AG09309 (cell line): ENCODE data around the gene LTC4S.

Experiments used
- DNase-seq: peaks from one replicate; pipeline ENCODE4 v3.0.0-alpha.2; 2010; ENCODE audit warnings: low read depth
- H3K4me3 ChIP-seq: 2 replicates; pipeline ENCODE4 v1.5.1; 2011; ENCODE audit warnings: mild to moderate bottlenecking, low read depth, low read length, moderate library complexity; ENCODE audit not compliant: control insufficient read depth
- TF ChIP-seq, protein P1 (sequence below): IDR thresholded peaks from 2 replicates; pipeline ENCODE4 v1.5.1; 2011; ENCODE audit warnings: mild to moderate bottlenecking, low read depth, low read length, inconsistent platforms; ENCODE audit not compliant: insufficient read depth, control insufficient read depth; ENCODE audit errors: missing control alignments

The LTC4S gene

DNA sequence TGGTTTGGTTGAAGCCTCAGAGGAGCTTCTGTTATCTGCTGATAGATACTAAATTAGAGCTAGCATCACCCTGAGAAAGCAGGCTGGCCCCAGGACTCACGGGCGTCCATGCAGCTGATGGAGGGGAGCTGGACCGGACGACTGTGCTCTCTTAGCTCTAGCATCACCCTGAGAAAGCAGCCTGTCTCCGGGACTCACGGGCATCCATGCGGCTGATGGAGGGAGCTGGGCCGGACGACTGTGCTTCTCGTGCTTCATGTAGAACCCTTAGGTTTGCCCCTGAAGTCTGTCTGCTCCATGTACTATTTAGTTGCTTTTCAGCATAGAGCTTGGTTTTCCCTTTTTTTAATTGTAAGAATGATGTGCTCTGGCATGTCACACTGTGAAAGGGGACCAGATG lies 16.3 kb upstream of the LTC4S start:
- no peak for DNase-seq
- no peak overlapping the region for H3K4me3 ChIP-seq
- TF ChIP-seq, protein P1, sequence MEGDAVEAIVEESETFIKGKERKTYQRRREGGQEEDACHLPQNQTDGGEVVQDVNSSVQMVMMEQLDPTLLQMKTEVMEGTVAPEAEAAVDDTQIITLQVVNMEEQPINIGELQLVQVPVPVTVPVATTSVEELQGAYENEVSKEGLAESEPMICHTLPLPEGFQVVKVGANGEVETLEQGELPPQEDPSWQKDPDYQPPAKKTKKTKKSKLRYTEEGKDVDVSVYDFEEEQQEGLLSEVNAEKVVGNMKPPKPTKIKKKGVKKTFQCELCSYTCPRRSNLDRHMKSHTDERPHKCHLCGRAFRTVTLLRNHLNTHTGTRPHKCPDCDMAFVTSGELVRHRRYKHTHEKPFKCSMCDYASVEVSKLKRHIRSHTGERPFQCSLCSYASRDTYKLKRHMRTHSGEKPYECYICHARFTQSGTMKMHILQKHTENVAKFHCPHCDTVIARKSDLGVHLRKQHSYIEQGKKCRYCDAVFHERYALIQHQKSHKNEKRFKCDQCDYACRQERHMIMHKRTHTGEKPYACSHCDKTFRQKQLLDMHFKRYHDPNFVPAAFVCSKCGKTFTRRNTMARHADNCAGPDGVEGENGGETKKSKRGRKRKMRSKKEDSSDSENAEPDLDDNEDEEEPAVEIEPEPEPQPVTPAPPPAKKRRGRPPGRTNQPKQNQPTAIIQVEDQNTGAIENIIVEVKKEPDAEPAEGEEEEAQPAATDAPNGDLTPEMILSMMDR = no peak

- no peak overlapping the region for H3K4me3 ChIP-seq
- TF ChIP-seq, protein P1 = no peak
- no peak for DNase-seq
Observed at GRCh38 chr5:179777909-179778308, 15.9 kb upstream of the LTC4S start.

DNA sequence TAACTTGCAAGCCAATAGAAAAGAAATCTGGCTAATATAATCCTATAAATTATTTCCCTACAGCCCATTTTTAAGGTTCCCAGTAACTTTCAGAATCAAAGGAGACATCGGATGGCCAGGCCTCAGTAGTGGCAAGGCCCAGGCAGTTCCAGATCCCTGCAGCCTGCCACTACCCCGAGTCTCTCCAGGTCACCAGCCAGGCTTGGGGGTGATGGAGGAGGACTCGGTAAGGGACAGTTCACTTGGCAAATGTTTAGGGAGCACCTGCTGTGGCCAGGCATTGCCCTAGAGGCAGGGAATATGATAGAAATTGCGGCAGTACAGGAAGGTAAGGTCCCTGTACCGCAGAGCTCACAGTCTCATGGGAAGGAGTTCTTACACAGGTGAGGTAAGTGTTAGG lies 15.2 kb upstream of the LTC4S start:
- DNase-seq = no peak
- TF ChIP-seq, protein P1 = no peak
- H3K4me3 ChIP-seq = no peak overlapping the region

GRCh38 chr5:179779826-179780225 lies 14.0 kb upstream of the LTC4S start:
- DNase-seq = no peak
- H3K4me3 ChIP-seq = no peak overlapping the region
- TF ChIP-seq, protein P1 = no peak

GRCh38 chr5:179780362-179780761 lies 13.4 kb upstream of the LTC4S start:
- H3K4me3 ChIP-seq = no peak overlapping the region
- no peak for DNase-seq
- TF ChIP-seq, protein P1 = no peak

- no peak for DNase-seq
- TF ChIP-seq, protein P1 = no peak
Observed at GRCh38 chr5:179781846-179782245, 11.9 kb upstream of the LTC4S start.

DNA sequence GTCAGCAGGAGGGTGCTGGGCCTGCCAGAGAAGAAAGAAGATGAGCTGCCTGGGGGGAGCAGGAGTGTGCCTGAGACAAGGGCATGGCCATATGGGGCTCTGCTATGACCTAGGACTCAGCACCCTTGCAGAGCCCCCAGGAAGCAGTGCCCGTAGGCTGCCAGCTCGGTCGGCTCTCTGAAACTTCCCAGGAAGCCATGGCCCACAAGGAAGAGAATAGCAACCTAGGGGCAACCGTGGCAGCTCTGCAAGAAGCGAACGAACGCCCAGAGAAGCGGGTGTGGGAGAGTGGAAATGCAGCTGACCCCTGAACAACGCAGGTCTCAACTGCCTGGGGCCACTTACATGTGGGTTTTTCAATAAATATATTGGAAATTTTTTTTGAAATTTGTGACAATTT lies 10.7 kb upstream of the LTC4S start:
- no peak overlapping the region for H3K4me3 ChIP-seq
- no peak for DNase-seq
- TF ChIP-seq, protein P1 = no peak

More at GRCh38 chr5:179781846-179782245, 11.9 kb upstream of the LTC4S start:
- no peak overlapping the region for H3K4me3 ChIP-seq
